PC-9 (cell line): Measurements from ENCODE around the gene JAG1.

ENCODE experiments used
- EZH2 ChIP-seq: fragments of 200-600 bp; sonication (generic); IDR thresholded peaks from 2 replicates; pipeline ENCODE4 v1.8.0; 2017; ENCODE audit warnings: antibody characterized with exemption, low read depth
- TF ChIP-seq, protein P1 (sequence below): fragments of 200-600 bp; sonication (generic); conservative IDR thresholded peaks from 2 replicates; pipeline ENCODE4 v1.6.1; 2017; ENCODE audit warnings: mixed run types, antibody characterized with exemption, mild to moderate bottlenecking, moderate library complexity

- TF ChIP-seq, protein P1, sequence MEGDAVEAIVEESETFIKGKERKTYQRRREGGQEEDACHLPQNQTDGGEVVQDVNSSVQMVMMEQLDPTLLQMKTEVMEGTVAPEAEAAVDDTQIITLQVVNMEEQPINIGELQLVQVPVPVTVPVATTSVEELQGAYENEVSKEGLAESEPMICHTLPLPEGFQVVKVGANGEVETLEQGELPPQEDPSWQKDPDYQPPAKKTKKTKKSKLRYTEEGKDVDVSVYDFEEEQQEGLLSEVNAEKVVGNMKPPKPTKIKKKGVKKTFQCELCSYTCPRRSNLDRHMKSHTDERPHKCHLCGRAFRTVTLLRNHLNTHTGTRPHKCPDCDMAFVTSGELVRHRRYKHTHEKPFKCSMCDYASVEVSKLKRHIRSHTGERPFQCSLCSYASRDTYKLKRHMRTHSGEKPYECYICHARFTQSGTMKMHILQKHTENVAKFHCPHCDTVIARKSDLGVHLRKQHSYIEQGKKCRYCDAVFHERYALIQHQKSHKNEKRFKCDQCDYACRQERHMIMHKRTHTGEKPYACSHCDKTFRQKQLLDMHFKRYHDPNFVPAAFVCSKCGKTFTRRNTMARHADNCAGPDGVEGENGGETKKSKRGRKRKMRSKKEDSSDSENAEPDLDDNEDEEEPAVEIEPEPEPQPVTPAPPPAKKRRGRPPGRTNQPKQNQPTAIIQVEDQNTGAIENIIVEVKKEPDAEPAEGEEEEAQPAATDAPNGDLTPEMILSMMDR, result no peak
- TF ChIP-seq EZH2, result no peak
These were observed 64.5 kb downstream of the JAG1 start for GRCh38 chr20:10609276-10609675.
